Retinal pigment epithelial cell (primary cell): ENCODE measurements around the gene DUSP16.
"Not testable (repeated sequence)": the region's sequence is repeated elsewhere in the genome, so short reads cannot be mapped to it uniquely, and the experiment has no call there.

Source experiments
- DNase-seq: peaks from one replicate; pipeline ENCODE4 v3.0.0-alpha.2; 2010; ENCODE audit warnings: low read depth
- H3K4me3 ChIP-seq: 2 replicates; pipeline ENCODE4 v1.5.1; 2011; ENCODE audit warnings: mild to moderate bottlenecking, low read length, control low read depth, moderate library complexity
- CTCF ChIP-seq: conservative IDR thresholded peaks from 2 replicates; pipeline ENCODE4 v1.5.1; 2011; ENCODE audit warnings: low read depth, low read length, control low read depth, inconsistent platforms

The DUSP16 gene

GRCh38 chr12:12606781-12607589 is 44.3 kb upstream of the DUSP16 start:
- peak; percentile 97 for DNase-seq
- no peak for TF ChIP-seq CTCF
- H3K4me3 ChIP-seq, result peak overlapping the region; percentile 34

- H3K4me3 ChIP-seq, result no peak overlapping the region
- no peak for TF ChIP-seq CTCF
- DNase-seq, result no peak
These were observed 42.1 kb upstream of the DUSP16 start for GRCh38 chr12:12604740-12605139.

- no peak for TF ChIP-seq CTCF
- no peak overlapping the region for H3K4me3 ChIP-seq
- DNase-seq, result no peak
These were observed 38.0 kb upstream of the DUSP16 start for GRCh38 chr12:12600659-12601058.

- no peak for TF ChIP-seq CTCF
- H3K4me3 ChIP-seq, result no peak overlapping the region
- DNase-seq, result no peak
These were observed 37.3 kb upstream of the DUSP16 start for GRCh38 chr12:12599750-12600643.

- no peak for TF ChIP-seq CTCF
- DNase-seq, result no peak
- no peak overlapping the region for H3K4me3 ChIP-seq
These were observed 36.2 kb upstream of the DUSP16 start for GRCh38 chr12:12598864-12599263.

GRCh38 chr12:12596598-12596997 is 33.9 kb upstream of the DUSP16 start:
- not testable (repeated sequence) for DNase-seq, H3K4me3 ChIP-seq

GRCh38 chr12:12595929-12596328 is 33.3 kb upstream of the DUSP16 start:
- not testable (repeated sequence) for H3K4me3 ChIP-seq, DNase-seq

- no peak for DNase-seq
These were observed 30.3 kb upstream of the DUSP16 start for GRCh38 chr12:12592930-12593329.

More at GRCh38 chr12:12592930-12593329, 30.3 kb upstream of the DUSP16 start:
- TF ChIP-seq CTCF, result no peak
- H3K4me3 ChIP-seq, result no peak overlapping the region
